Thyroid gland (tissue), 4 donors: Measurements from ENCODE around the gene MAGIX.

ENCODE experiments used
- CTCF ChIP-seq, 6 experiments: fragments of 200-600 bp in 3 of 6; fragments of 450-650 bp in 3 of 6; sonication (generic) in 3 of 6; IDR thresholded peaks; one replicate each; pipeline ENCODE4 v1.5.1; 2016 to 2019; ENCODE audit warnings: antibody characterized with exemption in 6 of 6, mild to moderate bottlenecking in 2 of 6, inconsistent platforms in 1 of 6, moderate library complexity in 1 of 6
- POLR2A ChIP-seq, 2 donors: fragments of 450-650 bp; IDR thresholded peaks; one replicate each; pipeline ENCODE4 v1.6.1; 2017; ENCODE audit warnings: antibody characterized with exemption in 2 of 2, mild to moderate bottlenecking in 2 of 2, moderate library complexity in 1 of 2

GRCh38 chrX:49117581-49117980 lies 45.0 kb upstream of the MAGIX start:
- TF ChIP-seq POLR2A (IDR thresholded peaks at IDR 0.05): no peak
- TF ChIP-seq CTCF (IDR thresholded peaks at IDR 0.05): no peak
